Chondrocyte (in vitro differentiated cells): ENCODE measurements around the gene TNFSF4. TPM values are rescaled to one million over a fixed set of nuclear protein-coding genes. Genes with fewer than 3 reads are reported as not detected.

Experiments
- DNase-seq: peaks from one replicate; pipeline ENCODE4 v3.0.0; 2021; ENCODE audit warnings: mixed read lengths, low spot score
- H3K27ac Mint-ChIP-seq: one replicate; pipeline ENCODE4 v1.8.0; 2021; ENCODE audit warnings: mild to moderate bottlenecking, moderate library complexity, mixed read lengths; ENCODE audit not compliant: unreplicated experiment
- H3K27me3 Mint-ChIP-seq: 2 replicates; pipeline ENCODE4 v1.8.0; 2021; ENCODE audit warnings: low read depth, mixed read lengths
- H3K36me3 Mint-ChIP-seq: 2 replicates; pipeline ENCODE4 v1.8.0; 2021; ENCODE audit warnings: low read depth, mixed read lengths
- H3K4me1 Mint-ChIP-seq: 2 replicates; pipeline ENCODE4 v1.8.0; 2021; ENCODE audit warnings: low read depth, mild to moderate bottlenecking, mixed read lengths
- H3K4me3 Mint-ChIP-seq: one replicate; pipeline ENCODE4 v1.8.0; 2021; ENCODE audit warnings: mild to moderate bottlenecking, moderate library complexity, mixed read lengths; ENCODE audit not compliant: unreplicated experiment
- H3K9me3 Mint-ChIP-seq: 2 replicates; pipeline ENCODE4 v1.8.0; 2021; ENCODE audit warnings: low read depth, mixed read lengths
- total RNA-seq: library from RNA; stranded (reverse); gene quantifications from 3 replicates; pipeline ENCODE4 v1.2.1, GENCODE V29; 2021
- TF ChIP-seq, protein P1 (sequence below): fragments of 200-600 bp; sonication (generic); IDR thresholded peaks from 2 replicates; pipeline ENCODE4 v1.5.0; 2021; ENCODE audit warnings: antibody characterized with exemption, mild to moderate bottlenecking, moderate library complexity

Gene TNFSF4
- total RNA-seq, 1 donor from 2014 or later = 0.77 TPM

DNA sequence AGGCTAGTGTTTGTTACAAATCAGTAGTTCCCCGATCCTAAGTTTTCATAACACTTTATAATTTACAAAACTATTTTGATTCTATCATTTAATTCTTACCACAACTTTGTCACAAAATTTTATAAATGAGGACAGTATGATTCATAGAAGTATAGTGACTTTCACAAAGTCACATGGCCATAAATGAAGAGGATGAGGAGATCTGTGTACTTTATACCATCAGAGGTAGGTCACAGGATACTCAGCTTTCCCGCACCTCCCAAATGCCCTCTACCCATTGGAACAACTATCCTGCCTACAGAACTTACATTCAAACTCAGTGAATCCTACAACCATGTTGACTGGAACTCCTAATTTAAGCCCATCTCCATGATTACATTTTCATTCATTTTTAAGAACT lies 56.3 kb downstream of the TNFSF4 start:
- Mint-ChIP-seq H3K36me3 (peaks cover 14% of the 10 kb centered on the region), H3K4me1 (no peaks in the 10 kb centered on the region), H3K27me3 (no peaks in the 10 kb centered on the region), H3K4me3 (no peak overlapping the region), H3K9me3 (peaks cover 36% of the 10 kb centered on the region), H3K27ac (no peak overlapping the region)
- TF ChIP-seq, protein P1, sequence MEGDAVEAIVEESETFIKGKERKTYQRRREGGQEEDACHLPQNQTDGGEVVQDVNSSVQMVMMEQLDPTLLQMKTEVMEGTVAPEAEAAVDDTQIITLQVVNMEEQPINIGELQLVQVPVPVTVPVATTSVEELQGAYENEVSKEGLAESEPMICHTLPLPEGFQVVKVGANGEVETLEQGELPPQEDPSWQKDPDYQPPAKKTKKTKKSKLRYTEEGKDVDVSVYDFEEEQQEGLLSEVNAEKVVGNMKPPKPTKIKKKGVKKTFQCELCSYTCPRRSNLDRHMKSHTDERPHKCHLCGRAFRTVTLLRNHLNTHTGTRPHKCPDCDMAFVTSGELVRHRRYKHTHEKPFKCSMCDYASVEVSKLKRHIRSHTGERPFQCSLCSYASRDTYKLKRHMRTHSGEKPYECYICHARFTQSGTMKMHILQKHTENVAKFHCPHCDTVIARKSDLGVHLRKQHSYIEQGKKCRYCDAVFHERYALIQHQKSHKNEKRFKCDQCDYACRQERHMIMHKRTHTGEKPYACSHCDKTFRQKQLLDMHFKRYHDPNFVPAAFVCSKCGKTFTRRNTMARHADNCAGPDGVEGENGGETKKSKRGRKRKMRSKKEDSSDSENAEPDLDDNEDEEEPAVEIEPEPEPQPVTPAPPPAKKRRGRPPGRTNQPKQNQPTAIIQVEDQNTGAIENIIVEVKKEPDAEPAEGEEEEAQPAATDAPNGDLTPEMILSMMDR = no peak
- no peak for DNase-seq

DNA sequence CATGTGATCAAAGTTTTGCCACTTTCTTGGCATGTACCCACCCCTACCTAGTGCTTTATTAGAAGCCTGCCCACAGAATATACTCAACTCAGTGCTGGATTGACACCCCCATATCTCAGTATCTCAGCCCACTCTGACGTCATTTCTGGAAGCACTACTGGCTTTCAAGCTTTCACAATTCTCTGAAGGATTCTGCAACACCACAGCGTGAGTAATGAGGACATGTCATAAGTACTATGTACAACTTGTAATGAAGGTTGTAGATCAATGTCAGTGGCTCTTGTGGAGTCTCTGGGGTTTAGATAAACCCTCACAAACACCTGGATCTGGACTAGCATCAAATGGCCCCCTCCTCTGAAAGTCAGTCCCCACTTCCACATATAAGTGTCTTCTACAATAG lies 57.2 kb downstream of the TNFSF4 start:
- Mint-ChIP-seq H3K36me3 (peaks cover 19% of the 10 kb centered on the region), H3K4me1 (no peaks in the 10 kb centered on the region), H3K27ac (no peak overlapping the region), H3K27me3 (no peaks in the 10 kb centered on the region), H3K9me3 (peaks cover 38% of the 10 kb centered on the region), H3K4me3 (no peak overlapping the region)
- DNase-seq = no peak
- TF ChIP-seq, protein P1 = no peak

DNA sequence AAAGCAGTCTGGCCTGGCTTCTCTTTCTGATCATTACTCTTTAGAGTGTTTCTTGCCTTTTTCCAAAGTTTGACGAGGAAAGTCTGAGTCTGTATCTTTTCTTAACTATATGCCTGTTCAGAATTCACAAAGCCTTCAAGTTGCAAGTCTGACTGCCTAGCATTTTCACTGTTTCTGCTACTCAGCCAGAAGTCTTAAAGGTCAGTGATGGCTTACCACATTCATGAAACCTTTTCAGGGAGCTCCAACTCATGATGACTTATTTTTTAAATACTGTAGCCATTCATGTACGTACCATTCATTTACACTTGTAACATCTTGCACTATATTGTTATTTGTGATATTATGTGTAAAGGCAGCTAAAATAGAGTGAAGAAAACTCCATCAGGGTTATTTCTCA lies 58.2 kb downstream of the TNFSF4 start:
- DNase-seq = no peak
- Mint-ChIP-seq H3K4me3 (no peak overlapping the region), H3K27ac (no peak overlapping the region), H3K4me1 (no peaks in the 10 kb centered on the region), H3K9me3 (peaks cover 42% of the 10 kb centered on the region), H3K27me3 (no peaks in the 10 kb centered on the region), H3K36me3 (peaks cover 18% of the 10 kb centered on the region)
- TF ChIP-seq, protein P1 = no peak

DNA sequence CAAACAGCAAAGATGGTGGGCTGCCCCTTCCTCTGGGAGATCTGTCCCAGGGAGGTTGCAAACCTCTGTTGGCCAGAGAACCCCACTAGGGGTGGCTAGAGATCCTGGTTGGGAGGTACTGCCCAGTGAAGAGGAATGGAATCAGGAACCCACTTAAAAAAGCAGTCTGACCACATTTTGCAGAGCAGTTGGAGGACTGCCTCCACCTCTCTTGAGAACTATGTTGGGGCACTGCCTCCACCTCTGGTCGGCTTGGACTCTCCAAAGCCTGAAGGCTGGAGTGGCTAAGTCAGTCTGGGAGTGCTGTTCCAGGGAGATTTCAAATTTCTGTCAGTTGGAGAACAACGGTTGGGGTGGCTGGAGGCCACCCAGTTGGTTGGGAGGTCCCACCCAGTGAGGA lies 58.6 kb downstream of the TNFSF4 start:
- DNase-seq = no peak
- H3K27me3 Mint-ChIP-seq = no peaks in the 10 kb centered on the region
- no peaks in the 10 kb centered on the region for H3K4me1 Mint-ChIP-seq
- TF ChIP-seq, protein P1 = no peak
- H3K4me3 Mint-ChIP-seq = no peak overlapping the region
- peaks cover 16% of the 10 kb centered on the region for H3K36me3 Mint-ChIP-seq
- H3K27ac Mint-ChIP-seq = no peak overlapping the region
- peaks cover 42% of the 10 kb centered on the region for H3K9me3 Mint-ChIP-seq

DNA sequence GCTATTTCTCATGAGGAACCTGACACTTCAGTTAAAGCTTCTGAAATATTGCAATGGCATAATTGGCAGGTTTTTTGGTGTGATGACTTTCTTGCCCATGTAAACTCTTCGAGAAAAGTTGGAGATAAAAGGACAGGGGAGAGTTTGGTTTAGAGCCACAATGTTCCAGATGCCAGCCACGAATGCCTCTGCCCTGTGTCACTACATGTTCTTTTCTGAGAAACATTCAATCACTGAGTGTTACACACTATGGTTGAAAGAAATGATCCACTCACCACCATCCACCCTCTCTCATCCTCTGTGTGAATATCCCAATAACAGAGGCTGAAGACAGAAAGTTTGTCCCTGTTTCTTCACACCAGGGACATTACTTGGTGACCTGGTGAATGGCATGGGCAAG lies 66.4 kb downstream of the TNFSF4 start:
- TF ChIP-seq, protein P1 = no peak

More for the DNA sequence above, 66.4 kb downstream of the TNFSF4 start:
- no peak for DNase-seq
- peaks cover 7% of the 10 kb centered on the region for H3K36me3 Mint-ChIP-seq
- H3K27ac Mint-ChIP-seq = no peak overlapping the region
- peaks cover 15% of the 10 kb centered on the region for H3K4me1 Mint-ChIP-seq
- peaks cover 18% of the 10 kb centered on the region for H3K9me3 Mint-ChIP-seq
- no peak overlapping the region for H3K4me3 Mint-ChIP-seq
- no peaks in the 10 kb centered on the region for H3K27me3 Mint-ChIP-seq
